SJSA1 (cell line): Measurements from ENCODE around the gene GET3. TPM values are rescaled to one million over a fixed set of nuclear protein-coding genes. Genes with fewer than 3 reads are reported as not detected.
"Not testable (repeated sequence)": the region's sequence is repeated elsewhere in the genome, so short reads cannot be mapped to it uniquely, and the experiment has no call there.

Experiments used
- DNase-seq, 2 experiments: peaks; one replicate each; pipeline ENCODE4 v3.0.0-alpha.2; 2015 to 2020; ENCODE audit warnings: low spot score in 2 of 2, low read depth in 1 of 2
- H3K27ac ChIP-seq: fragments of 250-450 bp; sonication (Bioruptor Pico); 2 replicates; pipeline ENCODE4 v1.5.1; 2020; ENCODE audit warnings: mild to moderate bottlenecking, moderate library complexity
- H3K27me3 ChIP-seq: fragments of 250-450 bp; sonication (Bioruptor Pico); replicated peaks from 2 replicates; pipeline ENCODE4 v1.5.1; 2020; ENCODE audit warnings: mild to moderate bottlenecking, moderate library complexity
- H3K36me3 ChIP-seq: fragments of 250-450 bp; sonication (Bioruptor Pico); 2 replicates; pipeline ENCODE4 v1.5.1; 2020; ENCODE audit warnings: mild to moderate bottlenecking
- H3K4me1 ChIP-seq: fragments of 250-450 bp; sonication (Bioruptor Pico); replicated peaks from 2 replicates; pipeline ENCODE4 v1.6.1; 2021; ENCODE audit warnings: mild to moderate bottlenecking
- H3K4me3 ChIP-seq: fragments of 250-450 bp; sonication (Bioruptor Pico); 2 replicates; pipeline ENCODE4 v1.5.1; 2020; ENCODE audit warnings: mild to moderate bottlenecking
- H3K9me3 ChIP-seq: fragments of 250-450 bp; sonication (Bioruptor Pico); replicated peaks from 2 replicates; pipeline ENCODE4 v1.5.1; 2020; ENCODE audit warnings: mild to moderate bottlenecking
- total RNA-seq: library from RNA; depleted of rRNA; stranded (reverse); fragments of >200 nt; shearing (Covaris generic); gene quantifications from 2 replicates; pipeline ENCODE4 v1.2.3, GENCODE V29; 2014; rRNA removed

The GET3 gene
- total RNA-seq: 88.5 and 127 TPM in 2 replicates

DNA sequence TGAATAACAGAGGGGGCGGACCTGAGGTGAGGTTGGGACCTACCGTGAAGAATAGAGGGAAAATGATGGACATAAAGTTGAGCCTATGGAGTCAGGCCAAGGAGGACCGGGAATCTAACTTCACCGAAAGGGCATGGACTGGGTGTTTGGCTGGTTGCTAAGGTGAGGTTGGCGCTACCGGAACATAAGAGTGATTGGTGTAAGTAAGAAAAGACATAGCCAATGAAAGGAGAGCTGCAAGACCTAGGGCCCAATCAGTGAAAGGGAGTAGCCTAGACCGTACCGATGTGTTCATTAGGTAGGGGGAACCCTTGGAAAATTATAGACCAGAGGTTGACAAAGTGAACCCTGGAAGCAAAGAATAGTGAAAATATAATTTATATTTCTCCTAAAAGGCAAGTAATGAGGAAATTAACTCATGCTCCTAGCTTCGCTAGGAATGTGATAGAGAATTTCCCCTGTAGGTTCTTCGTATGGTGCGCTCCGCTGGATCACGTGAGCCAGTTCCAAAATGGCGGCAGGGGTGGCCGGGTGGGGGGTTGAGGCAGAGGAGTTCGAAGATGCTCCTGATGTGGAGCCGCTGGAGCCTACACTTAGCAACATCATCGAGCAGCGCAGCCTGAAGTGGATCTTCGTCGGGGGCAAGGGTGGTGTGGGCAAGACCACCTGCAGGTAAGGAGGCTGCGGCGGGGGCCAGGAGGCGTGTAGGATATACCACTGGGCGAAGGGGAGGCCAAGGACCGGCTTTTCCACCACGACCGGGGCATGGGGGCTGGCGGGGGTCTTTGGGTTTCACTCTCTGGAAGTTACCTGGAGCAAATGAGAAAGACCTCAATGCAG, at the start of gene GET3:
GET3 (plus strand) TSS at position 503 of the 840 bp plus-strand sequence; CDS start at position 512, 9 bp downstream.
- Histone ChIP-seq H3K36me3 (peaks cover 51% of the 10 kb centered on the region), H3K4me1 (peaks cover 25% of the 10 kb centered on the region), H3K4me3 (peak within 1 kb of the TSS; percentile 66), H3K9me3 (no peaks in the 10 kb centered on the region), H3K27ac (peak within 1 kb of the TSS; percentile 99), H3K27me3 (no peaks in the 10 kb centered on the region)
- DNase-seq: peak; percentile 96 to 98

DNA sequence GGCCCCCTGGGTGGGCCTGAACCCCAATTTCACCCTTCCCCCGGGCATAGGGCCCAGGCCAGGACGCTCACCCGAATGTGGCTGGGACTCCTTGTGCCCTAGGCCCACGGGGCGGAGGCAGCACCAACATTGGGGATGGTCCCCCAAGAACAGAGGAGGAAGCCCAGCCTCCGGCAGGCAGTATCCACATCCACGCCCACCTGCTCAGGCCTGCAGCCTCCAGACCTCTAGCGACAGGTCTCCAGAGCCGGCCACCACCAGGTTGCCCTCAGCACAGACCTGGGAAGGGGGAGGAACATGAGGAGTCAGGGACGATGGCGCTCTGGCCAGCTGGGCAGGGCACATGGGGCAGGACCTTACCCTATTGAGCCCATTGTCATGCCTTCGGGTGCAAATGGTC, 48.3 kb upstream of the GET3 start:
- no peak overlapping the region for H3K4me3 ChIP-seq
- DNase-seq: no peak
- H3K9me3 ChIP-seq: no peaks in the 10 kb centered on the region
- 0 out of 2 replicates have a peak, but pooled peaks cover 4% of the 10 kb centered on the region for H3K36me3 ChIP-seq
- H3K4me1 ChIP-seq: no peaks in the 10 kb centered on the region
- no peaks in the 10 kb centered on the region for H3K27me3 ChIP-seq
- no peak overlapping the region for H3K27ac ChIP-seq

DNA sequence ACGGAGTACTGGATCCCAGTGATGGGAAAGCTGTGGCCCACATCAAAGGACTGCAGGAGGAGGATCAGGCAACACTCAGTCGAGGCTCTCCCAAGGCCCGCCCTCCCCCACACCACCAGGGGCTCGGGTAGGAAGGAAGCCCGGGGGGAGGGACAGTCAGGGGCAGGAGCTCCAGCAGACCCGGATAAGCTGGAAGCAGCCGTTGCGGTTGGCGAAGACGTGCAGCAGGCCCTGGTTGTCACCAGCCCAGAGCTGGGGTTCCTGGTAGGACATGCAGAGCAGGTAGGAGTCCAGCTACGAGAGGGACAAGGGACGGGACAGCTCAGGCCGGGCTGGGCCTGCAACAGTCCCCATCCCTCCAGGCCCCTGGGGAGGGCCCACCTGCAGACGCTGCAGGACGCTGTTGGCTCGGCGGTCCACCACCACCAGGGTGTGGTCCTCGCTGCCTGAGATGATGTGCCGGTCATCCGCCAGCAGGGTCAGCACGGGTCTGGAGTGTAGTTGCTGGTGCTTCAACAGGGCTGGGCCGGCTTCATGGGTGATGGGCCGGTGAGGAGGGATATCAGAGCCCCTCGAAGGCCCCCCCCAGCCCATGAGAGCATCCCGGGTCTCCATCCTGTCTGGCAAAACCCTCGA, 47.6 kb upstream of the GET3 start:
- DNase-seq: no peak
- no peak overlapping the region for H3K27ac ChIP-seq
- 0 out of 2 replicates have a peak, but pooled peaks cover 4% of the 10 kb centered on the region for H3K36me3 ChIP-seq
- H3K4me3 ChIP-seq: no peak overlapping the region
- no peaks in the 10 kb centered on the region for H3K27me3 ChIP-seq
- H3K4me1 ChIP-seq: no peaks in the 10 kb centered on the region
- no peaks in the 10 kb centered on the region for H3K9me3 ChIP-seq

- Histone ChIP-seq H3K27me3 (no peaks in the 10 kb centered on the region), H3K4me1 (peaks cover 8% of the 10 kb centered on the region), H3K9me3 (peaks cover 2% of the 10 kb centered on the region; the same call in 1 of the 2 replicates), H3K4me3 (no peak overlapping the region), H3K36me3 (peaks cover 15% of the 10 kb centered on the region), H3K27ac (no peak overlapping the region)
- DNase-seq: no peak
These were observed 44.3 kb upstream of the GET3 start for GRCh38 chr19:12692960-12693359.

DNA sequence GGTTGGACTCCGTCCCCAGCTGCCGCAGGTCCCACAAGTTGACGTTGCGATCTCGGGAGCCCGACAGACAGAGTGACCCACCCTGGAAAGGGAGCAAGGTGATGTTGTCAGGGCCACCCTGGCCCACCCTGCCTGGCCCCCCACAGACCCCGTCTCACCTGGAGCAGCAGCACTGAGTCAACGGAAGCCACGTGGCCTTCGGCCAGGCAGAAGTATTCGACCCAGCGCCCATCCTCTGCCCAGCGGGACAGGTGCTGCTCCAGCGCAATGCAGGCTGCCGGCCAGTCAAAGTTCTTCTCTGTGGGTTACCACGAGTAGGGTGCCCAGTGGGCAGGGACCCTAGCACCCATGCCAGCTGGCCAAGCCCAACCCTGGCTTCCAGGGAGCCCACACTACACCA, 42.7 kb upstream of the GET3 start:
- Histone ChIP-seq H3K4me1 (peaks cover 8% of the 10 kb centered on the region), H3K36me3 (peaks cover 28% of the 10 kb centered on the region), H3K4me3 (no peak overlapping the region), H3K9me3 (peaks cover 2% of the 10 kb centered on the region; the same call in 1 of the 2 replicates), H3K27ac (no peak overlapping the region), H3K27me3 (no peaks in the 10 kb centered on the region)
- no peak for DNase-seq

DNA sequence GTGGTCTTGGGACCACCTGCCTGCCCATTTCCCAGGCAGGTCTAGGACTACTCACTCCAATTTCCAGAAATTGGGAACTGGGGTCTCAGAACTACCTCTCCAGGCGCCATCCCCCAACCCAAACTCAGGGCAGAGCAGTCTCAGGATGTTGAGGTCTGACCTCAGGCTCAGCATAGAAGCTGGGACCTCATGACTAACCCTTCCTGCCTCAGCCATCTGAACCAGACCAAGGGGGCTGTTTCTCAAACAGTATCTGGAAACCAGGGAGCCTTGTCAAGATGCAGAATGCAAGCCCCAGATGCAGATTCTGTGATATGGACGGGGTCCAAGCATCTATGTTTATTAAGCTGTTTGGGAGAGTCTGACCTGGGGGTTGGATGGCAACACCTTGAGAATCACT, 42.2 kb upstream of the GET3 start:
- H3K4me3 ChIP-seq: peak overlapping the region; percentile 73; the same call in 1 of the 2 replicates
- H3K4me1 ChIP-seq: peaks cover 8% of the 10 kb centered on the region
- H3K9me3 ChIP-seq: peaks cover 2% of the 10 kb centered on the region; the same call in 1 of the 2 replicates
- no peak for DNase-seq
- peaks cover 33% of the 10 kb centered on the region for H3K36me3 ChIP-seq
- no peak overlapping the region for H3K27ac ChIP-seq
- no peaks in the 10 kb centered on the region for H3K27me3 ChIP-seq

- Histone ChIP-seq H3K36me3 (peaks cover 35% of the 10 kb centered on the region), H3K4me3 (peak overlapping the region; percentile 73), H3K4me1 (peaks cover 8% of the 10 kb centered on the region), H3K9me3 (peaks cover 2% of the 10 kb centered on the region; the same call in 1 of the 2 replicates), H3K27ac (no peak overlapping the region), H3K27me3 (no peaks in the 10 kb centered on the region)
- no peak for DNase-seq
These were observed 41.8 kb upstream of the GET3 start for GRCh38 chr19:12695514-12695913.

DNA sequence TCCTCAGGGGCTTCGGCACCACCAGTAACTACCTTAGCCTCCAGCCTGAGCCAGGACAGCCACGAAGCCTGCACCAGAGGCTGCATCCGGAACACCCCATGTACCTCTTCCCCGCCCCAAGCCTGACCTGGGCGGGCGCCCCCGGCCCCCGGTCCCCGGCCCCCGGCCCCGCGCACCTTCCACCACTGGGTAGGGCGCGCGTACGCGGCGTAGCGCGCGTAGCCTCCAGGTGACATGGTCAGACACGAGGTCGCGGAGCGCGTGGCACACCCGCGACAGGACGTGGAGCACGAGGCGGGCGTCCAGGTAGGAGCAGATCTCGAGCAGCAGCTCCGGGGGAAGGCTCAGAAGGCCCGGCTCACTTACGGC, 41.3 kb upstream of the GET3 start:
- H3K4me1 ChIP-seq: peaks cover 8% of the 10 kb centered on the region
- H3K4me3 ChIP-seq: peak overlapping the region; percentile 73
- peaks cover 39% of the 10 kb centered on the region for H3K36me3 ChIP-seq
- no peaks in the 10 kb centered on the region for H3K27me3 ChIP-seq
- no peak overlapping the region for H3K27ac ChIP-seq
- H3K9me3 ChIP-seq: peaks cover 2% of the 10 kb centered on the region; the same call in 1 of the 2 replicates
- no peak for DNase-seq

- Histone ChIP-seq H3K4me1 (peaks cover 8% of the 10 kb centered on the region), H3K4me3 (peak within 1 kb of the TSS; percentile 73), H3K9me3 (peaks cover 2% of the 10 kb centered on the region; the same call in 1 of the 2 replicates), H3K27me3 (no peaks in the 10 kb centered on the region), H3K27ac (no peak within 1 kb of the TSS; the same call in 1 of the 2 replicates), H3K36me3 (peaks cover 46% of the 10 kb centered on the region)
- DNase-seq: peak; percentile 90 to 96
These were observed 40.6 kb upstream of the GET3 start, which contains the start of gene FBXW9 for GRCh38 chr19:12696366-12697335. Gene FBXW9 (minus strand): TSS chr19:12696631. CDS start chr19:12696581, 50 bp downstream.

DNA sequence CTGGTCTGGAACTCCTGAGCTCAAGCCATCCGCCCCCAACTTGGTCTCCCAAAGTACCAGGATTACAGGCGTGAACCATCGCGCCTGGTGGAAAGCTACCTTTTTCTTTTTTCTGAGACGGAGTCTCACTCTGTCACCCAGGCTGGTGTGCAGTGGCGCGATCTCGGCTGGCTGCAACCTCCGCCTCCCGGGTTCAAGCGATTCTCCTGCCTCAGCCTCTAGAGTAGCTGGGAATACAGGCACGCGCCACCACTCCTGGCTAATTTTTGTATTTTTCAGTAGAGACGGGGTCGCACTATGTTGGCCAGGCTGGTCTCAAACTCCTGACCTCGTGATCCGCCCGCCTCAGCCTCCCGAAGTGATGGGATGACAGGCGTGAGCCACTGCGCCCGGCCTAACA, 39.9 kb upstream of the GET3 start:
- H3K4me1 ChIP-seq, H3K27me3 ChIP-seq, DNase-seq, H3K4me3 ChIP-seq, H3K9me3 ChIP-seq, H3K27ac ChIP-seq: not testable (repeated sequence)
- peaks cover 54% of the 10 kb centered on the region for H3K36me3 ChIP-seq

GRCh38 chr19:12698138-12698537, 39.2 kb upstream of the GET3 start:
- H3K4me1 ChIP-seq: peaks cover 8% of the 10 kb centered on the region
- H3K36me3 ChIP-seq: peaks cover 57% of the 10 kb centered on the region
- no peak overlapping the region for H3K4me3 ChIP-seq
- H3K27ac ChIP-seq: no peak overlapping the region
- peaks cover 2% of the 10 kb centered on the region; the same call in 1 of the 2 replicates for H3K9me3 ChIP-seq
- no peaks in the 10 kb centered on the region for H3K27me3 ChIP-seq
- DNase-seq: no peak

- peaks cover 89% of the 10 kb centered on the region for H3K36me3 ChIP-seq
- no peaks in the 10 kb centered on the region for H3K9me3 ChIP-seq
- no peaks in the 10 kb centered on the region for H3K4me1 ChIP-seq
These were observed 35.6 kb upstream of the GET3 start for GRCh38 chr19:12701596-12702282.

GRCh38 chr19:12703046-12703445, 34.3 kb upstream of the GET3 start:
- no peaks in the 10 kb centered on the region for H3K27me3 ChIP-seq
- H3K9me3 ChIP-seq: no peaks in the 10 kb centered on the region
- no peaks in the 10 kb centered on the region for H3K4me1 ChIP-seq
- H3K36me3 ChIP-seq: peaks cover 91% of the 10 kb centered on the region
- no peak overlapping the region for H3K4me3 ChIP-seq
- DNase-seq: peak; percentile 34 to 62
- no peak overlapping the region for H3K27ac ChIP-seq

More at GRCh38 chr19:12701596-12702282, 35.6 kb upstream of the GET3 start:
- H3K27me3 ChIP-seq: no peaks in the 10 kb centered on the region
- H3K4me3 ChIP-seq: no peak overlapping the region
- DNase-seq: no peak
- H3K27ac ChIP-seq: no peak overlapping the region
